Measurements from ENCODE around the gene TPK1.

Gene TPK1

DNA sequence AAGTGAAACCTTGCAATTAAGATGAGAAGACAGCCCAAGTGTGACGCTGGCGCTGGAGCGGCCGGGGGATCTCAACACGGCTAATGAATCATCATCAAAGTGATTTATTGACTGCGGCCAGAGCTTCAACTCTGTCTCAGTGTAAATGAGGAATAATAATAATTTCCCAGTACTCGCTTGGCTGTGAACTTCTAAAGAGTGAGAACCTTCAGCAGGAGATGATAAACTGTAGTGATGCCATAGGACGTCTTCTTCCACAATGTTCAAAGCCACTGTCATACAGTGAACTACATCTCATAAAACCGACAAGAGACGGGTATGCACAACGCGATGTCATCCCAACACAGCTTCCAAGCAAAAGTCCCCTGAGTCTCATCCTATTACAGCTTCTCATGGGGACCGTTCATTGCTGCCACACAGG lies 308.8 kb downstream of the TPK1 start:
- TF ChIP-seq MAX (IDR thresholded peaks at IDR 0.05; ENCODE audit: low read depth, low read length) (no peak), MYC (IDR thresholded peaks at IDR 0.05; ENCODE audit: low read depth, low read length) (no peak), POLR2A (IDR thresholded peaks at IDR 0.05; ENCODE audit: extremely low read depth, insufficient read length) (no peak)
- TF ChIP-seq, protein P1, sequence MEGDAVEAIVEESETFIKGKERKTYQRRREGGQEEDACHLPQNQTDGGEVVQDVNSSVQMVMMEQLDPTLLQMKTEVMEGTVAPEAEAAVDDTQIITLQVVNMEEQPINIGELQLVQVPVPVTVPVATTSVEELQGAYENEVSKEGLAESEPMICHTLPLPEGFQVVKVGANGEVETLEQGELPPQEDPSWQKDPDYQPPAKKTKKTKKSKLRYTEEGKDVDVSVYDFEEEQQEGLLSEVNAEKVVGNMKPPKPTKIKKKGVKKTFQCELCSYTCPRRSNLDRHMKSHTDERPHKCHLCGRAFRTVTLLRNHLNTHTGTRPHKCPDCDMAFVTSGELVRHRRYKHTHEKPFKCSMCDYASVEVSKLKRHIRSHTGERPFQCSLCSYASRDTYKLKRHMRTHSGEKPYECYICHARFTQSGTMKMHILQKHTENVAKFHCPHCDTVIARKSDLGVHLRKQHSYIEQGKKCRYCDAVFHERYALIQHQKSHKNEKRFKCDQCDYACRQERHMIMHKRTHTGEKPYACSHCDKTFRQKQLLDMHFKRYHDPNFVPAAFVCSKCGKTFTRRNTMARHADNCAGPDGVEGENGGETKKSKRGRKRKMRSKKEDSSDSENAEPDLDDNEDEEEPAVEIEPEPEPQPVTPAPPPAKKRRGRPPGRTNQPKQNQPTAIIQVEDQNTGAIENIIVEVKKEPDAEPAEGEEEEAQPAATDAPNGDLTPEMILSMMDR (IDR thresholded peaks at IDR 0.05; ENCODE audit: low read depth, low read length) = no peak
- no peak for DNase-seq (ENCODE audit: low read depth)
- no peak overlapping the region for H3K4me3 ChIP-seq (ENCODE audit: low read depth, low read length)

GRCh38 chr7:144525956-144526355 lies 309.9 kb downstream of the TPK1 start:
- TF ChIP-seq POLR2A (IDR thresholded peaks at IDR 0.05; ENCODE audit: extremely low read depth, insufficient read length) = no peak
- TF ChIP-seq MAX (IDR thresholded peaks at IDR 0.05; ENCODE audit: low read depth, low read length) = no peak
- TF ChIP-seq, protein P1 (IDR thresholded peaks at IDR 0.05; ENCODE audit: low read depth, low read length) = no peak
- no peak for TF ChIP-seq MYC (IDR thresholded peaks at IDR 0.05; ENCODE audit: low read depth, low read length)
- DNase-seq (ENCODE audit: low read depth) = no peak
- no peak overlapping the region for H3K4me3 ChIP-seq (ENCODE audit: low read depth, low read length)

DNA sequence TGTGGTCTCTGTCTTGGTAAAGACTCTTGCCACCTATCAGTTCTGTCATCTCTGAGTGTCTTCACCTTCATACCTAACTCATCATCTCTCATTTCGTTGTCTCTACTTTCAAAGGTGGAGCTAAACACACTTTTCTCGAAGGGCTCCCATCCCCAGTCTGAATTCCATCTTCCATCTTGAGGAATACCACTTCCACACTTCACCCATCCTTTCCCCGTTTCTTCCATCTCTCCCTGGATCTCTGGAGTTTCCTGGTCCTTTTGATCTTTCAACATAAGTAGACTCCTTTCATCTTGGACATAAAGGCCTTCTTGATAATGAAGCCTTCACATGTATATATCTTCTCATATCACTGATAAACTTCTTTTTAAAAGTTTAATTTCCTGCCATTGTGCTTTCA lies 311.6 kb downstream of the TPK1 start:
- no peak for DNase-seq (ENCODE audit: low read depth)
- TF ChIP-seq POLR2A (IDR thresholded peaks at IDR 0.05; ENCODE audit: extremely low read depth, insufficient read length) = no peak
- TF ChIP-seq, protein P1 (IDR thresholded peaks at IDR 0.05; ENCODE audit: low read depth, low read length) = no peak
- no peak for TF ChIP-seq MAX (IDR thresholded peaks at IDR 0.05; ENCODE audit: low read depth, low read length)
- no peak overlapping the region for H3K4me3 ChIP-seq (ENCODE audit: low read depth, low read length)

DNA sequence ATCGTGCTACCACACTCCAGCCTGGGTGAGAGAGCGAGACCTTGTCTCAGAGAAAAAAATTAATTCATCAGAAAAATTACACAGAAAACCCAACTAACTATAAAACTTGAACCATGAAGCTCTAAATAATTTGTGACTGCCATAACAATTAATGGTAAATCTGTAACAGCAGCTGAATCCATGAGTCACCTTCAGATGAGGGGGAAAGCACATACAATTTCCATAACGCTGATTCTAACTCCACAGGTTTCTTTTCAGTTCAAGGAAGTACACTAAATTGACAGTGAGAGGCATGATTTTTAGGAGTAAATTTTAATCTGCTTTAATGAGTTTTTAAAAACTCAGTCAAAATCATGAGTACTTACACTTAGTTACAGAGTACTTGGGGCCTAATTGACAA lies 312.2 kb downstream of the TPK1 start:
- no peak for DNase-seq (ENCODE audit: low read depth)
- TF ChIP-seq, protein P1 (IDR thresholded peaks at IDR 0.05; ENCODE audit: low read depth, low read length) = no peak
- TF ChIP-seq MYC (IDR thresholded peaks at IDR 0.05; ENCODE audit: low read depth, low read length) (no peak), MAX (IDR thresholded peaks at IDR 0.05; ENCODE audit: low read depth, low read length) (no peak), POLR2A (IDR thresholded peaks at IDR 0.05; ENCODE audit: extremely low read depth, insufficient read length) (no peak)
- H3K4me3 ChIP-seq (ENCODE audit: low read depth, low read length) = no peak overlapping the region

GRCh38 chr7:144519925-144520324 lies 315.9 kb downstream of the TPK1 start:
- DNase-seq (ENCODE audit: low read depth) = no peak
- no peak for TF ChIP-seq MAX (IDR thresholded peaks at IDR 0.05; ENCODE audit: low read depth, low read length)
- TF ChIP-seq, protein P1 (IDR thresholded peaks at IDR 0.05; ENCODE audit: low read depth, low read length) = no peak
- no peak for TF ChIP-seq MYC (IDR thresholded peaks at IDR 0.05; ENCODE audit: low read depth, low read length)
- TF ChIP-seq POLR2A (IDR thresholded peaks at IDR 0.05; ENCODE audit: extremely low read depth, insufficient read length) = no peak
- H3K4me3 ChIP-seq (ENCODE audit: low read depth, low read length) = no peak overlapping the region

GRCh38 chr7:144518360-144518759 lies 317.5 kb downstream of the TPK1 start:
- no peak for DNase-seq (ENCODE audit: low read depth)
- no peak overlapping the region for H3K4me3 ChIP-seq (ENCODE audit: low read depth, low read length)
- TF ChIP-seq MYC (IDR thresholded peaks at IDR 0.05; ENCODE audit: low read depth, low read length) = no peak
- TF ChIP-seq, protein P1 (IDR thresholded peaks at IDR 0.05; ENCODE audit: low read depth, low read length) = no peak

All from NB4 (cell line).